Spleen (tissue), 7 donors: ENCODE results near the gene SIK3.

ENCODE experiments used
- CTCF ChIP-seq, 11 experiments: fragments of 200-600 bp in 7 of 11; fragments of 450-650 bp in 4 of 11; sonication (generic) in 4 of 11; IDR thresholded peaks in 8 of 11; conservative IDR thresholded peaks in 3 of 11; 1 replicate in 7 of 11; 2 replicates in 4 of 11; pipeline versions ENCODE4 v1.4.0 to v1.8.0; 2016 to 2021; ENCODE audit warnings: antibody characterized with exemption in 11 of 11, inconsistent platforms in 4 of 11, mild to moderate bottlenecking in 1 of 11
- POLR2A ChIP-seq, 3 donors: fragments of 450-650 bp; IDR thresholded peaks; one replicate each; pipeline ENCODE4 v1.5.1; 2017; ENCODE audit warnings: antibody characterized with exemption in 3 of 3, mild to moderate bottlenecking in 1 of 3
- donor health status: DM: no; HTN: no; CAD: no; lungs with moderate emphysema.
- donor health status: DM: no; HTN: no; CAD: no.
- donor health status: DM: no; HTN: no; CAD: no.

GRCh38 chr11:116948391-116948790, 149.8 kb downstream of the SIK3 start:
- TF ChIP-seq CTCF (IDR thresholded peaks at IDR 0.05 in 8 of 11, conservative IDR thresholded peaks at IDR 0.05 in 3 of 11) (no peak), POLR2A (IDR thresholded peaks at IDR 0.05) (no peak)
